HG02678 (cell line): ENCODE measurements around the gene DGKK.

Experiments
- ATAC-seq: cut with Tn5 transposase; IDR thresholded peaks from one replicate; pipeline ENCODE4 v1.9.1; 2021; ENCODE audit warnings: mild to moderate bottlenecking, moderate library complexity; ENCODE audit not compliant: unreplicated experiment

DGKK gene

GRCh38 chrX:50470103-50471031 is at the start of gene DGKK:
DGKK (minus strand) TSS chrX:50470825; CDS start chrX:50470678, 147 bp downstream.
- ATAC-seq, result no peak

GRCh38 chrX:50514811-50515210 is 44.2 kb upstream of the DGKK start:
- ATAC-seq, result no peak

GRCh38 chrX:50497114-50497513 is 26.5 kb upstream of the DGKK start:
- no peak for ATAC-seq

- no peak for ATAC-seq
These were observed 25.0 kb upstream of the DGKK start for GRCh38 chrX:50495616-50496015.

GRCh38 chrX:50492720-50493119 is 22.1 kb upstream of the DGKK start:
- no peak for ATAC-seq

GRCh38 chrX:50484662-50485061 is 14.0 kb upstream of the DGKK start:
- ATAC-seq, result no peak

- ATAC-seq, result no peak
These were observed 12.7 kb upstream of the DGKK start for GRCh38 chrX:50483283-50483682.

- no peak for ATAC-seq
These were observed 4.6 kb upstream of the DGKK start for GRCh38 chrX:50475208-50475607.

GRCh38 chrX:50471390-50471789 is 765 bp upstream of the DGKK start:
- no peak for ATAC-seq

GRCh38 chrX:50469206-50469605 is 1.4 kb downstream of the DGKK start:
- ATAC-seq, result no peak

GRCh38 chrX:50459615-50460014 is 11.0 kb downstream of the DGKK start:
- no peak for ATAC-seq

- ATAC-seq, result no peak
These were observed 12.1 kb downstream of the DGKK start for GRCh38 chrX:50458483-50458882.

- no peak for ATAC-seq
These were observed 13.7 kb downstream of the DGKK start for GRCh38 chrX:50456712-50457484.

GRCh38 chrX:50452782-50453181 is 17.8 kb downstream of the DGKK start:
- ATAC-seq, result no peak

- ATAC-seq, result no peak
These were observed 20.3 kb downstream of the DGKK start for GRCh38 chrX:50450324-50450723.

GRCh38 chrX:50448565-50448964 is 22.1 kb downstream of the DGKK start:
- ATAC-seq, result no peak

GRCh38 chrX:50447535-50447934 is 23.1 kb downstream of the DGKK start:
- ATAC-seq, result no peak

- no peak for ATAC-seq
These were observed 28.1 kb downstream of the DGKK start for GRCh38 chrX:50442426-50443116.

- no peak for ATAC-seq
These were observed 33.8 kb downstream of the DGKK start for GRCh38 chrX:50436797-50437196.

- no peak for ATAC-seq
These were observed 37.8 kb downstream of the DGKK start for GRCh38 chrX:50432829-50433289.

GRCh38 chrX:50431623-50432022 is 39.0 kb downstream of the DGKK start:
- ATAC-seq, result no peak
